Inferior parietal cortex (tissue), 1 donor: Measurements from ENCODE around the gene STRAP.
A peak's percentile ranks its signal among the peaks of the same experiment; 100 is the strongest.
"Not testable (repeated sequence)": the region's sequence is repeated elsewhere in the genome, so short reads cannot be mapped to it uniquely, and the experiment has no call there.

Experiments
- DNase-seq: peaks from one replicate; pipeline ENCODE4 v3.0.0-alpha.2; 2016; ENCODE audit errors: extremely low spot score

Gene STRAP

DNA sequence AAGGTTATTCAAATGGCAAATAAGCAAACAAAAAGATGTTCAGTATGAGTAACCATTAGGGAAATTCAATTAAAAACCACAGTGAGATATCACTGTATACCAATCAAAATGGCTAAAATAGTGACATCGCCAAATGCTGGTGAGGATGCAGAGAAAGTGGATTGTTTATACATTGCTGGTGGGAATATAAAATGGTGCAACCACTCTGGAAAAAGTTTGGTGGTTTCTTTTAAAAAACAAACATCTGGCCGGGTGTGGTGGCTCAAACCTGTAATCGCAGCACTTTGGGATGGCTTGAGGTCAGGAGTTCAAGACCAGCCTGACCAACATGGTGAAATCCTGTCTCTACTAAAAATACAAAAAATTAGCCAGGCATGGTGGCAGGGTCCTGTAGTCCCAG, 14.0 kb upstream of the STRAP start:
- DNase-seq, result no peak

DNA sequence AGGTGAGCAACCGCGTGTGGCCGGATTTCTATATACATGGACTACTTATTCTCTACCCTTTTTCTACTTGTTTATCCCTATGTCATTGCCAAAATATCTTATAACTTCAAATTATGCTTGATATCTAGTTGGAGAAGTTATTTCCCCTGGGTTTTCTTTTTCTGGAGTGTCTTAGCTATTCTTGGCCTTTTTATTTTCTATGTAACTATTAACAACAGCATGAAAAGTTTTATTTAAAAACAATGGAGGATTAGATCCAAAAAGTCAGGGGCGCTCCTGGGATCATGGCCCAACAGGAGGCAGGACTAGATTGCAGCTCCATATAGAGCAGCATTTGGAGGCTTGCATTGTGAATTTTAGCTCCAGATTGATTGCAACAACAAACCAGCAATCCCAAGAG, 8.6 kb upstream of the STRAP start:
- DNase-seq, result no peak

DNA sequence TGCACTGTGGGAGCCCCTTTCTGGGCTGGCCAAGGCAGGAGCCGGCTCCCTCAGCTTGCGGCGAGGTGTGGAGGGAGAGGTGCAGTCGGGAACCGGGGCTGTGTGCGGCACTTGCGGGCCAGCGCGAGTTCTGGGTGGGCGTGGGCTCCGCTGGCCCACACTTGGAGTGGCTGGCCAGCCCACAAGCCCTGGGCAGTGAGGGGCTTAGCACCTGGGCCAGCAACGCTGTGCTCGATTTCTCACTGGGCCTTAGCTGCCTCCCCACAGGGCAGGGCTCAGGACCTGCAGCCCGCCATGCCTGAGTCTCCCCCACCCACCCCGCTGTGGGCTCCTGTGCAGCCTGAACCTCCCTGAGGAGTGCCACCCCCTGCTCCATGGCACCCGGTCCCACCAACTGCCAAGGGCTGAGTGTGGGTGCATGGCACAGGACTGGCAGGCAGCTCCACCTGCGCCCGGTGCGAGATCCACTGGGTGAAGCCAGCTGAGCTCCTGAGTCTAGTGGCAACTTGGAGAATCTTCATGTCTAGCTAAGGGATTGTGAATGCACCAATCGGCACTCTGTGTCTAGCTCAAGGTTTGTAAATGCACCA, 7.5 kb upstream of the STRAP start:
- DNase-seq, result not testable (repeated sequence)

DNA sequence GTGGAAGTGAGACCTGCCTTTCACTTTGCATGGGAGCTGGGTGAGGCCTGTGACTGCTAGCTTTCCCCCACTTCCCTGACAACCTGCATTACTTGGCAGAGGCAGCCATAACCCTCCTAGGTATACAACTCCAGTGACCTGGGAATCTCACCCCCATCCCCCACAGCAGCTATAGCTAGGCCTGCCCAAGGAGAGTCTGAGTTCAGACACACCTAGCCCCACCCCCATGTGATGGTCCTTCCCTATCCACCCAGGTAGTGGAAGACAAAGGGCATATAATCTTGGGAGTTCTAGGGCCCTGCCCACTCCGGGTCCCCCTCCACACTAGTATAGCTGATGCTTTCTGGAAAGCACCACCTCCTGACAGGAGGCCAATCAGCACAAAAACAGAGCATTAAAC, 6.3 kb upstream of the STRAP start:
- DNase-seq, result no peak

DNA sequence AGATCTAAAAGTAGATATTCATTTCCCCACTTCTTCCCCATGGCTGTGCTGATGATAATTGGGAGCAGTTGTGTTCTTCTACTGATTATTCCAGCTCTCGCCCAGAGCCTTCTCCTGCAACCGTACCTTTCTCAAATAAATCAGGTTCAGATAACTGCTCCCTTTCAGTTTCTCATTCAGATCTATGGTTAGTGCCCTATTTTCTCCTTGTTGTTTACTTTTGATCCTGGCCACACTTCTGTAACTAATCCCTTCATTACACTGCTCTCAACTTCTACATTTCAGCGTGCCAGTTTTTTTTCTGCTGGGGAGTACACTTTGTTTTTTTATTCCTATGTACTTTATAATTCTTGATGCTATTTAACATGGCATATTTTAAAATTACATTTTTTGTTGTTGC, 2.8 kb upstream of the STRAP start:
- DNase-seq, result no peak

DNA sequence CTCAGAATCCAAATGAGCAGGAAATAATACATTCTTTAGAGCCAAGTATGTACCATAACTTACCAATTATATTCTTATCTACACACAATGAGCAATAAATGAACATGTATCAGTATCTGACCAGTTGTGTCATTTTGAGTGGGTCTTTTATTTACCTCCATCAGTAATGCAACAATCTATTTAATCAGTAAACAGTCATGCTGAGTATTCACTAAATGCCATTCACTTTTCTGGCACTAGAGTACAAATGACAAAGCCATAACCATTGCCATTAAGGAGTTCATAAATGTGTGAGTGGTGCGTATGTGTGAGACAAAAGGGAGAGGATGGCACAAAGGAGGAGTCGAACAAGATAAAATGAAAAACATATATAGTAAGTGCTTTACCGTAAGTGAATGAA, 1.5 kb upstream of the STRAP start:
- no peak for DNase-seq

DNA sequence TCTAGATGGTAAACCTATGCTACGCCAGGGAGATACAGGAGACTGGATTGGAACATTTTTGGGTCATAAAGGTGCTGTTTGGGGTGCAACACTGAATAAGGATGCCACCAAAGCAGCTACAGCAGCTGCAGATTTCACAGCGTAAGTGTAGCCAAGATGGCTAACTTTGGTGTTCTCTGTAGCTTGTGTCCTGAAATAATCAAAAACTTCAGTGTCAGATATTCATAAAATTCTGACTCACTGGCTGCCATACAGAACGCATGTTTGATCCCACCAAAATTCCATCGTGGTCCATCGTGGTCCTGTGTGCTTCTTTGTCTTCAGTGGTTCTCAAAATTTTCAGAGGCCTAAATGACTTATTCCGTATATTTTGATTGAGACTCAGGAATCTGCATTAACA, 1.3 kb downstream of the STRAP start:
- DNase-seq, result no peak

DNA sequence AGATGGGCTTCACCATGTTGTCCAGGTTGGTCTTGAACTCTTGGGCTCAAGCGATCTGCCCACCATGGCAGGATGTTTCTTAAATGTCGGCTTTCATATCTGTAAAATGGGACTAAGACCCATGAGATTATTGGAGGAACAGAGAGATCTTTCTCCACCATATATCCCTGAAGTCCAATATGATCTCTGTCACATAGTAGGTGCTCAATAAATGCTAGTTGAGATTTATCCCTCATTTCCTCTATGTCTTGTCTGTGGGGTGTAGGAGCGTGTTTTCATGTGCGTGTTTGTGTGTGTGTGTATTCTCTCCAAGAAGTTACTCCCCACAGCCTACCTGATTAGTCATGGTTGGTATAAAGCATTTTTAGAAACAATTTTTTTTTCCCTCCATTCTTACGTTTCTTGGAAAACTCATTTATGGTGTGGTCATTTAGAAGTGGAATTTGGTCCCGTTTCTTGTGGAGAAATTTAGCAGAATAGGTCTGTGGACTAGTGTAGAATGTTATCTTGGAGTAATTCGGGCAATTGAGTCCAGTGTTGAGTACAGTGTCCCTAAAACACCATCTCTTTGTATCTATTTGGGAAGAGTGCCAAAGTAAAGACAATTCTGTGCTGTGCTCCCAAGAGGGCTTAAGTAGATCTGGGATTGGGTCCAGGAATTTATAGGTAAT, 4.3 kb downstream of the STRAP start:
- DNase-seq, result no peak

DNA sequence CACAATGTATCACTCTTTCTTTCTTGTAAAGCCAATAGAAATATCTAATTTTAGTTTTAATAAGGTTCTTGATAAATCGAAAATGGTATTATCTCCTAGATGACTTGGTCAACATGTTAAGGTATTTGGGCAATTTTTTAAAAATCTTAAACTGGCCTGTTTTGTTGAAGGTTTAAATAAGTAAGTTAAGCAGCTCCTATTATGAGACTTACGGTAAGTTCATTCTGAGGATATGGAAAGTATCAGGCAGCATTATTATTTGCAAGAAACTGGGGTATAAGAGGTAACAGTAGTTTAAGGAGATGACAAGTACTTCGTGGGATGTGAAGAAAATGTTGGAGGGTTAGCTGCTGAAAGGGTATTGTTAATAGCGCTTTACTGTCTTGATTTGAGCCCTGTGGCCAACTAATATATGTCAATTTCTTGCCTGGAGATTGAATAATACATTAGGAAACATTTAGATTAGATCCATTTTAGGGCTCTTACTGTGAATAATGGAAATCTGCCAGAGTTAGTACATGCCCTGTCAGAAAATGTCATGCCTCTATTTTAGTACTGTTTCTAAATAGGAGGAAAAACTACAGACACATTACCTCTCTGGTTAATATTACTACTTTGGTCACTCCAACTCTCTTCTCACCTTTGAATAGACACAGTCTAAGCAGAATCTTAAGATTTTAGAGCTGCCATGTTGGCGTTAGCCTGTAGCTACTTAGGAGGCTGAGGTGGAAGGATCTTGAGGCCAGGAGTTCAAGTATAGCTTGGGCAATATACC, 5.0 kb downstream of the STRAP start:
- DNase-seq, result no peak

DNA sequence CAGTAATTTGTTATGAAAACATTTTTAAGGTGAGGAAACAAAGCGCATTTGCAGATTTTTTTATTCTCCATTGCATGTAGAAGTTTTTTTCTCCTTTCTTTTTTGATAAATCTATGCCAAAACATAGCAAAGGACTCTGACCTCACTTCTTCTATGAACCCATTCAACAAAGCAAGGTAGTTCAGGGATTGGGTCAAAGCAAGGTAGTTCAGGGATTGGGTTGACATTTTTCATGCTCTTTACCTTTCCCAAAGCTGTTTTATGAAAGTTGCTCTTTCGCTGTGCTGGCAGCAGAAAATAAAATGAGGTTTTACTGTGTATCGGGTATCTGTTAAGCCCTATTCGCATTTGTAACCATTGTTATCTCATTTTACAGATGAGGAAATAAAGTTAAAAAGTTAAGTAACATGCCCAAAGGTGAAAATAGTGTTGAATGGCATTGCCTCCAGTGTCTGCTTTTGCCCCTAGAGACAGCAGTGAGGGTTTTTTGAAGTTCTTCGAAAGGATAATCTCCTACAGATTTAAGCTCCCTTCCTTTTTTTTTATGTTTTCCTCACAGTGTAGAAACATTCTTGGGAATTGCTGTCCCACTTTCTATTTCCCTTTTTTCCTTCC, 10.6 kb downstream of the STRAP start:
- no peak for DNase-seq

DNA sequence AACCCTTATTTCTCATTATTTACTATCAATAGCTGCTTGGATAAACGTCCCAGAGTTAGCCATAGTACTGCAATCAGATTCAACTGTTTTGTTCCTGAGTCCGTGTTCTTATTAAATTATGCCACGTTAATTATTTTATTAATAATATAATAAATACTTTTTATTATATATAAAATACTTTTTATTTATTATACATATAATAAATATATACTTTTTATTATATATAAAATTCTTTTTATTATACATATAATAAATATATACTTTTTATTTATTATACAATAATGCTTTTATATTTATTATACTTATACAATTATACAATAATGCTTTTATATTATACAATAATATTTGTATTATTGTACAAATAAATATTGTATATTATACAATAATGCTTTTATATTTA, 11.1 kb downstream of the STRAP start:
- DNase-seq, result no peak

DNA sequence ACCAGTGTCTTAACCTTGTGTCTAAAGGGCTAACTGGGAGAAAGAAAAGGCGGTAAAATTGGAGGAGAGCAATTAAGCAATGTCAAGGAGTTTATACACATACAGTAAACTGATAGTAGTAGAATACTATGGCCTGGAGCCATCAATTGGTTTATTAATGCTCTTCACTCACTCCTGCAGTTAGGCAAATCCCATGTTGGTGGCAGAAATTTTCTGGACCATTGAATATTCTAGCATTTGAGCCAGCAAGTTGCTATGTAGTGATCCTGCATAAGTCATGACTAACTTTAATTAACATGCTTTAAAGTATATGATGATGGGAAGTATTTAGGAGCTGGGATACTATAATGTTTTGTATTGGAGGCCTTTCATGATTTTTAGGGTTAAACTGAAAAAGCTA, 14.7 kb downstream of the STRAP start:
- no peak for DNase-seq

DNA sequence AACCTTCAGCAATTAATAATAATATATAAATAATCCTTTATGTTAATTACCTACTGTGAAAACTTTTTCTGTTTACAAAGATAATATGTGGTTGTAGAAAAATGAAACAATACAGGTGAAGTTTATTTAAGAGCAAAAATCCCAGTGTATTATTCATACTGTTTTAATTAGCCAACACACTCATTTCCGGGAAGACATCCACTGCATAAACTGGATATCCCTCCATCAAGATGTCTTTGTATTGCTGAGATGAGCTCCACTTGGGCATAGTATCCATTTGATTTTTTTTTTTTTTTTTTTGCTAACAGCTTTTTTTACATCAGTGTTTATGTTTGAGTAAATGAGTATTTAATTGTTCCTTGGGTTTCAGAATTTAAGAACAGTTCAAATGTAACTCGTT, 15.2 kb downstream of the STRAP start:
- no peak for DNase-seq

DNA sequence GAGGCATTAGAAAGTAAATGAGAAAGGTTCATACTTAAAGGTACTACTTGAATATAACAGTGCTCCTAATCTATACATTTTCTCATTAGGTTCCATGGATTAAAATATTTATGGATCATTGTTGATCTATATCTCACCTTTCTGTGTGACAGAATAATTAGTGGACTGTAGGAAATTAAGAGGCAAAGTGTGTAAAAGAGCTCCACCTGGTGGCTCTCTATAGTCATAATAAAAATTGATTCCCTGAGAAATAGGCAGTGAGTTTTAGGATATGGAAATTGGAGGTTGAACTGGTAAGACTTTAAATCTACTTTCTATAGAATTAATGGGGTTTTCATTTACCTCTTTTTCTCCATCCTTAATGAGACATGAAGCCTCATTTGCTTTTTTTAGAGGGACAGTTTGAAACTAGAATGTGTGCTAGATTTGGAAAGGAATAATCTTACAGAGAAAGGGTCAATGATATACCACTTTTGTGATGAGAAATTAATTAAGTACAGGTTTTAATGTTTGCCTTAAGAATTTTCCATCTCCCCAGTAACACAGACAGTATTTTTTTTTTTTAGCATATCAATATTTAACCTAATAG, 17.2 kb downstream of the STRAP start:
- DNase-seq, result peak; percentile 71

DNA sequence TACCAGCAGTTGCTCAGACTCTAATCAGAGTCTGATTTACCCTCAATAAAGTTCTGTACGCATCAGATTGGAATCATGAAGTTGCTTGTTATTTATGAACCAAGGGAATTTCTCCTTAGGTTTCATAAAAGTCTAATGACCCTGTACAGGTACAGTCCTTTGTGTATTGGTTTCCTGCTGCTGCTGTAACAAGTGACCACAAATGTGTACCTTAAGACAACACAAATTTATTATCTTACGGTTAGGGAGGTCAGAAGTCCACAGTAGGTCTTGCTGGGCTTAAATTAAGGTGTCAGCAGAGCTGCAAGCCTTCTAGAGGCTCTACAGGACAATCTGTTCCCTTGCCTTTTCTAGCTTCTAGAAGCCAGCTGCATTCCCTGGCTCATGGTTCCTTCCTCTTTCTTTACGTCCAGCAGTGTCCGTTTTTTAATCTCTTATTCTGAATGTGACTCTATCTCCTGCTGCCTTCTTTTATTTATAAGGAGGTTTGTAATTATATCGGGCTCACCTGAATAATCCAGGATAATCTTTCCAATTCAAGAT, 22.3 kb downstream of the STRAP start:
- no peak for DNase-seq

DNA sequence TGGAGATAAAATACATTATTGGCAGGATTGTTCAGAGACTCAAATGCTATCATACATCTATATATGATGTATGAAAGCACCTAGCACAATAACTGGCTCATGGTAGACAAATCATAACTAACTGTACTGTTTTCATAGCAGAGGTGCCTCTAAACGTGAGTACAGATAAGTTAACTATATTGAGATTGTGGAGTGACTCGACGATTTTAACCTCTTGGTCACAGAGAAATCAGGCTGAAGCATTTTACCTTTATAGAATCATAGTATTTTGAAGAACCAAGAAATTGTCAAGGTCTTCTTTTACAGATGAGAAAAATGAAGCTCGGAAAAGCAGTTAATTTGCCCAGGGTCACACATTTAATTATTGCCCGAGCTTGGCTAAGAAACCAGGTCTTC, 28.3 kb downstream of the STRAP start:
- DNase-seq, result no peak

DNA sequence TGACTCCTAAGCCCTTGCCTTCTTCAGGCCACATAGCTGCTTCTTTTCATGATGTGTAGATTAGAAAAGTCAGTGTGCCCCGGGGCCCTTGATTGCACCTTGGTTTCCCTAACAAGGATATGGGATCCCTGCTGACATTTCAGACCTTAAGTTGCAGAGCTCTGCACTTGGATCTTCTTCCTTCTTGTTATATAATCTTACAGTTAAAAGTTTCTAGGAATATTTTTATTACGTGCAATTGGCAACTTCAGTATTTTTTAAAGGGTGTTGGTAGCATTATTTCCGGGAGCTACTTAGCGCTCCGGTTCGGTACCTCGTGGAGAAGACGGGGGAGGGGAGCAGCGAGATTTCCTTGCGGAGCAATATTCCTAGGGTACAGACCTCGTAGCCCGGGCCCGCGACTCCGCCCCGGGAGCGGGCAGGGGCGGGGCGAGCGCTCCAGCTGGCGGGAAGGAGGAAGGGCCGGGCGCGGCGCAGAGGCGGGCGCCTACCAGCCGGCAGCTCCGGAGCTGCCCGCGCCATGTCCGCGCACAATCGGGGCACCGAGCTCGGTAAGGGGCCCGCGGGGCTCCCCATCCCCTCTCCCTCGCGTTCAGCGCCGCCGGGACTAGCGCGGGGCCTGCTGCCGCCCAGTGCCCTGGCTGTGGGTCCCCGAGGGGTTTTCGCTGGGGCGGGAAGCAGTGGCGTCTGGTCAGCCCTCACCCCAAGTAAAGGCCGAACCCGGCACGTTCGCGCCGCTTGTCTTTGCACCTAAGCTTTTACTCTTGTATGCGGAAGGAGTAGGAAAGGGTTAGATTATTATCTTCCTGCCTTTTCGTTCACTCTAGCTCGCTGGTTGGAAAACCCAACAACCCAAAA, 28.9 kb downstream of the STRAP start, which contains the start of gene DERA:
DERA (plus strand) TSS at position 469 of the 858 bp plus-strand sequence; CDS start at position 521, 52 bp downstream.
- peak; percentile 63 for DNase-seq

DNA sequence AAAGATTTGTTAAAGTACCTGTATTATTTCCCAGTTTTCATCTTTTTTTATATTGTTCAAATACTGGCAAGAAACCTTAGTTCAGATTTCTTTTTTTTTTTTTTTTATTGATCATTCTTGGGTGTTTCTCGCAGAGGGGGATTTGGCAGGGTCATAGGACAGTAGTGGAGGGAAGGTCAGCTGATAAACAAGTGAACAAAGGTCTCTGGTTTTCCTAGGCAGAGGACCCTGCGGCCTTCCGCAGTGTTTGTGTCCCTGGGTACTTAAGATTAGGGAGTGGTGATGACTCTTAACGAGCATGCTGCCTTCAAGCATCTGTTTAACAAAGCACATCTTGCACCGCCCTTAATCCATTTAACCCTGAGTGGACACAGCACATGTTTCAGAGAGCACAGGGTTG, 29.7 kb downstream of the STRAP start:
- not testable (repeated sequence) for DNase-seq

DNA sequence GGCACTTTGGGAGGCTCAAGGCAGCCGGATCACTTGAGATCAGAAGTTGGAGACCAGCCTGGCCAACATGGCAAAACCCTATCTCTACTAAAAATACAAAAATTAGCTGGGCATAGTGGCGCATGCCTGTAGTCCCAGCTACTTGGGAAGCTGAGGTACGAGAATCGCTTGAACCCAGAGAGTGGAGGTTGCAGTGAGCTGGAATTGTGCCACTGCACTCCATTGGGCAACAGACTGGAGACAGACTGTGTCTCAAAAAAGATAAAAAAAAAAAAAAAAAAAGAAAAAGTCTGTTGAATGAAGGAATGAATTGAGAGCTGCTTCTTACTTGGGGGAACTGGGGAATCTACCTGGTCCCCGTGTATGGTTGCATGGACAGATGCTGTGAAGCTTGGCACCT, 31.9 kb downstream of the STRAP start:
- not testable (repeated sequence) for DNase-seq

DNA sequence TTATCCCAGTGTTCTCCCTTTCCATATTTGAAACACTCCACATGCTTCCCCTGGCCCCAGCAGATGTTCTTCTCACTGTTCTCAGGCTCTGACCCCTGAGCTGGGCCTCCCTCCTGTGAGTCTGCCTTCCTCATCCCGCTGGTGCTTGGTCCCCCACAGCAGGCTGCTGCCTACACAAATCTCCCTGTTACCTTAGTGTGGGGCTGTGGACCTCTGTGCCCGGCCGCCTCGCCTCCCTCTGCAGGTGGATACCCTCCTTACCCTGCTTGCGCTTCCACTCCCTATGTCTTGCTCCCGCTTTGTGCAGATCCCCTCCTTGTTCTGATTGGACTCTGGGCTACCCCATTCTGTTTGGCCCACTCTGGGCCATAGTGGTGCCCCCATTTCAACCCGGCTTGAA, 35.9 kb downstream of the STRAP start:
- DNase-seq, result no peak

DNA sequence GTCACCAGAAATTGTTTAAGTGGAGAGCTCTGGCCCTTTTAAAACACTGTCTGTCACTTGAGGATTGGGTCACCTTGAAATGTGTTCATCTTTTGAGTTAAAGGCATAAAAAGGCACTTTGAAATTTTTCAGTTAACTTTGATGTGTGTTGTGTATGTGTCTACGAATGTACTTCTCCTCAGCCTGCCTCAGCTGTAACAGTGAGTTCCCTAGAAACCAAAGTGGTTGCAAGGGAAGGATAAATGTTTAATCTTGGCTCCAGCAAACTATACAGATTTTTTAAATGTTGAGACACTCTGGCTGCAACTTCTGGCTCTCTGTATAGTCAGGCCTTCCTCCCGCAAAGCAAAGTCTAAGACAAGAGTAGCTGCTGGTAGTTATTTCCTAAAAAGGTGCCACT, 37.2 kb downstream of the STRAP start:
- no peak for DNase-seq
